ENCODE measurements around the gene NT5E. TPM values are rescaled to one million over a fixed set of nuclear protein-coding genes. Genes with fewer than 3 reads are reported as not detected.

NT5E gene
- polyA plus RNA-seq, 1 experiment, result 63.0 TPM

GRCh38 chr6:85460921-85461797 is 11.3 kb downstream of the NT5E start:
- DNase-seq (ENCODE audit: low read depth), result no peak
- Histone ChIP-seq H3K27me3 (ENCODE audit: control insufficient read depth, insufficient read depth, low read length) (no peaks in the 10 kb centered on the region), H3K36me3 (ENCODE audit: control insufficient read depth, insufficient read depth, low read length) (no peaks in the 10 kb centered on the region), H3K4me3 (ENCODE audit: low read depth, low read length) (no peak overlapping the region)
- ChIA-PET POLR2A (no interaction called here), CTCF (interaction anchor here (1.1 to 4.5 kb wide), 6 partner anchors 10 to 106 kb away, joined by 3 to 22 read pairs (median 10); partner anchors contain the start of gene NT5E)
- TF ChIP-seq CTCF (IDR thresholded peaks at IDR 0.05; ENCODE audit: insufficient read depth, low read depth, low read length), result no peak

GRCh38 chr6:85461798-85462170 is 11.9 kb downstream of the NT5E start:
- no peak for TF ChIP-seq CTCF (IDR thresholded peaks at IDR 0.05; ENCODE audit: insufficient read depth, low read depth, low read length)
- no peaks in the 10 kb centered on the region for H3K36me3 ChIP-seq (ENCODE audit: control insufficient read depth, insufficient read depth, low read length)
- no peak for DNase-seq (ENCODE audit: low read depth)
- ChIA-PET POLR2A (no interaction called here), CTCF (interaction anchor here (1.1 to 3.7 kb wide), 4 partner anchors 10 to 22 kb away, joined by 3 to 22 read pairs (median 4); partner anchors contain the start of gene NT5E)
- no peak overlapping the region for H3K4me3 ChIP-seq (ENCODE audit: low read depth, low read length)
- H3K27me3 ChIP-seq (ENCODE audit: control insufficient read depth, insufficient read depth, low read length), result no peaks in the 10 kb centered on the region

- Histone ChIP-seq H3K4me3 (ENCODE audit: low read depth, low read length) (no peak overlapping the region), H3K27me3 (ENCODE audit: control insufficient read depth, insufficient read depth, low read length) (no peaks in the 10 kb centered on the region), H3K36me3 (ENCODE audit: control insufficient read depth, insufficient read depth, low read length) (no peaks in the 10 kb centered on the region)
- TF ChIP-seq CTCF (IDR thresholded peaks at IDR 0.05; ENCODE audit: insufficient read depth, low read depth, low read length), result no peak
- ChIA-PET POLR2A (no interaction called here), CTCF (interaction anchor here (0.6 to 3.7 kb wide), 5 partner anchors 11 to 118 kb away, joined by 3 to 22 read pairs (median 8); partner anchors contain the start of gene NT5E)
- DNase-seq (ENCODE audit: low read depth), result no peak
Measured at GRCh38 chr6:85462673-85463072, 12.8 kb downstream of the NT5E start.

- no peak for DNase-seq (ENCODE audit: low read depth)
- no peaks in the 10 kb centered on the region for H3K36me3 ChIP-seq (ENCODE audit: control insufficient read depth, insufficient read depth, low read length)
- H3K27me3 ChIP-seq (ENCODE audit: control insufficient read depth, insufficient read depth, low read length), result no peaks in the 10 kb centered on the region
- no peak overlapping the region for H3K4me3 ChIP-seq (ENCODE audit: low read depth, low read length)
- TF ChIP-seq CTCF (IDR thresholded peaks at IDR 0.05; ENCODE audit: insufficient read depth, low read depth, low read length), result no peak
- CTCF ChIA-PET, result interaction anchor here (1.3 to 3.7 kb wide), 6 partner anchors 8 to 109 kb away, joined by 3 to 22 read pairs (median 7); partner anchors contain the start of gene NT5E
- POLR2A ChIA-PET, result no interaction called here
Measured at GRCh38 chr6:85463621-85464259, 13.9 kb downstream of the NT5E start.

- no peaks in the 10 kb centered on the region for H3K36me3 ChIP-seq (ENCODE audit: control insufficient read depth, insufficient read depth, low read length)
- no peak for TF ChIP-seq CTCF (IDR thresholded peaks at IDR 0.05; ENCODE audit: insufficient read depth, low read depth, low read length)
- H3K27me3 ChIP-seq (ENCODE audit: control insufficient read depth, insufficient read depth, low read length), result no peaks in the 10 kb centered on the region
- peak; percentile 88 for DNase-seq (ENCODE audit: low read depth)
- CTCF ChIA-PET, result interaction anchor here (0.6 to 3.7 kb wide), 7 partner anchors 9 to 110 kb away, joined by 3 to 22 read pairs (median 6); partner anchors contain the start of gene NT5E
- H3K4me3 ChIP-seq (ENCODE audit: low read depth, low read length), result no peak overlapping the region
- POLR2A ChIA-PET, result interaction anchor here (0.5 kb wide), 2 partner anchors 15 to 179 kb away, joined by 4 to 5 read pairs; partner anchors contain the start of genes NT5E and SYNCRIP
Measured at GRCh38 chr6:85464260-85464644, 14.4 kb downstream of the NT5E start.
